H9 (cell line): ENCODE measurements around the gene BANP. TPM values are rescaled to one million over a fixed set of nuclear protein-coding genes. Genes with fewer than 3 reads are reported as not detected.

ENCODE experiments used
- DNase-seq: peaks from one replicate; pipeline ENCODE4 v3.0.0-alpha.2; 2017
- H2AFZ ChIP-seq: one replicate; pipeline ENCODE4 v1.6.1; 2013; ENCODE audit warnings: mild to moderate bottlenecking, low read length, control low read depth, moderate library complexity
- H2AK5ac ChIP-seq: 2 replicates; pipeline ENCODE4 v1.6.1; 2013; ENCODE audit warnings: low read length, control low read depth, mixed read lengths; ENCODE audit not compliant: insufficient read length
- H2BK120ac ChIP-seq: one replicate; pipeline ENCODE4 v1.6.1; 2013; ENCODE audit warnings: low read depth, mild to moderate bottlenecking, low read length, control low read depth, inconsistent platforms; ENCODE audit not compliant: poor library complexity, severe bottlenecking
- H2BK12ac ChIP-seq: 2 replicates; pipeline ENCODE4 v1.6.1; 2013; ENCODE audit warnings: low read length, control low read depth, mixed read lengths, low read depth; ENCODE audit not compliant: insufficient read length
- H2BK15ac ChIP-seq: 2 replicates; pipeline ENCODE4 v1.6.1; 2013; ENCODE audit warnings: low read depth, low read length, control low read depth
- H2BK20ac ChIP-seq: one replicate; pipeline ENCODE4 v1.6.1; 2013; ENCODE audit warnings: low read depth, mild to moderate bottlenecking, low read length, control low read depth, inconsistent platforms; ENCODE audit not compliant: poor library complexity, severe bottlenecking
- H2BK5ac ChIP-seq: 2 replicates; pipeline ENCODE4 v1.6.1; 2013; ENCODE audit warnings: low read length, control low read depth, mixed read lengths; ENCODE audit not compliant: insufficient read length
- H3K14ac ChIP-seq: 2 replicates; pipeline ENCODE4 v1.6.1; 2013; ENCODE audit warnings: low read length, control low read depth; ENCODE audit not compliant: insufficient read depth
- H3K18ac ChIP-seq: 2 replicates; pipeline ENCODE4 v1.6.1; 2013; ENCODE audit warnings: low read depth, mild to moderate bottlenecking, mixed read lengths, low read length, control low read depth; ENCODE audit not compliant: insufficient read length
- H3K23ac ChIP-seq: 2 replicates; pipeline ENCODE4 v1.6.1; 2013; ENCODE audit warnings: low read length, control low read depth, mixed read lengths, low read depth; ENCODE audit not compliant: insufficient read length
- H3K23me2 ChIP-seq: 2 replicates; pipeline ENCODE4 v1.6.1; 2013; ENCODE audit warnings: low read depth, mild to moderate bottlenecking, mixed read lengths, low read length, control low read depth; ENCODE audit not compliant: insufficient read length, poor library complexity, severe bottlenecking
- H3K27ac ChIP-seq: 2 replicates; pipeline ENCODE4 v1.5.1; 2013; ENCODE audit warnings: low read length, control low read depth, mixed read lengths, low read depth; ENCODE audit not compliant: insufficient read length
- H3K27me3 ChIP-seq: 2 replicates; pipeline ENCODE4 v1.6.1; 2013; ENCODE audit warnings: low read length, control low read depth, inconsistent platforms; ENCODE audit not compliant: insufficient read depth
- H3K4ac ChIP-seq: 2 replicates; pipeline ENCODE4 v1.6.1; 2013; ENCODE audit warnings: low read depth, mild to moderate bottlenecking, control low read depth, inconsistent platforms, low read length, moderate library complexity
- H3K4me1 ChIP-seq: 2 replicates; pipeline ENCODE4 v1.6.1; 2013; ENCODE audit warnings: low read length, control low read depth, inconsistent platforms; ENCODE audit not compliant: insufficient read depth
- H3K4me2 ChIP-seq: 2 replicates; pipeline ENCODE4 v1.6.1; 2013; ENCODE audit warnings: low read length, control low read depth, mixed read lengths; ENCODE audit not compliant: insufficient read length, insufficient read depth
- H3K56ac ChIP-seq: 2 replicates; pipeline ENCODE4 v1.6.1; 2013; ENCODE audit warnings: low read depth, mild to moderate bottlenecking, mixed read lengths, low read length, control low read depth; ENCODE audit not compliant: insufficient read length
- H3K79me1 ChIP-seq: 2 replicates; pipeline ENCODE4 v1.6.1; 2013; ENCODE audit warnings: low read depth, mild to moderate bottlenecking, moderate library complexity, low read length, control low read depth, inconsistent platforms; ENCODE audit not compliant: insufficient read depth, poor library complexity, severe bottlenecking
- H3K79me2 ChIP-seq: 2 replicates; pipeline ENCODE4 v1.6.1; 2013; ENCODE audit warnings: low read length, control low read depth, inconsistent platforms; ENCODE audit not compliant: insufficient read depth
- H3K9ac ChIP-seq: 2 replicates; pipeline ENCODE4 v1.6.1; 2013; ENCODE audit warnings: low read length, control low read depth, mixed read lengths; ENCODE audit not compliant: insufficient read length; ENCODE audit errors: extremely low read depth
- H3K9me3 ChIP-seq: one replicate; pipeline ENCODE4 v1.6.1; 2013; ENCODE audit warnings: low read depth, low read length, inconsistent platforms; ENCODE audit not compliant: control insufficient read depth
- H3T11ph ChIP-seq: one replicate; pipeline ENCODE4 v1.6.1; 2013; ENCODE audit warnings: mild to moderate bottlenecking, low read length, control low read depth, inconsistent platforms
- H4K20me1 ChIP-seq: one replicate; pipeline ENCODE4 v1.6.1; 2013; ENCODE audit not compliant: control insufficient read depth, insufficient read length, insufficient read depth
- H4K5ac ChIP-seq: 2 replicates; pipeline ENCODE4 v1.6.1; 2013; ENCODE audit warnings: low read depth, mild to moderate bottlenecking, mixed read lengths, low read length, control low read depth; ENCODE audit not compliant: insufficient read length
- H4K8ac ChIP-seq: replicated peaks from 2 replicates; pipeline ENCODE4 v1.6.1; 2013; ENCODE audit warnings: low read length, control low read depth, mixed read lengths, low read depth; ENCODE audit not compliant: insufficient read length
- H4K91ac ChIP-seq: 2 replicates; pipeline ENCODE4 v1.6.1; 2013; ENCODE audit warnings: low read depth, mild to moderate bottlenecking, moderate library complexity, mixed read lengths, low read length, control low read depth; ENCODE audit not compliant: insufficient read length
- H3K27ac Mint-ChIP-seq, 3 experiments: 2 replicates in 2 of 3; 3 replicates in 1 of 3; pipeline ENCODE4 v1.8.0; 2020 to 2021; ENCODE audit warnings: mixed read lengths in 3 of 3, mild to moderate bottlenecking in 1 of 3, moderate library complexity in 1 of 3
- H3K27me3 Mint-ChIP-seq: 2 replicates; pipeline ENCODE4 v1.8.0; 2021; ENCODE audit warnings: low read depth, mild to moderate bottlenecking, moderate library complexity, mixed read lengths
- H3K36me3 Mint-ChIP-seq, 3 experiments: 2 replicates in 2 of 3; 3 replicates in 1 of 3; pipeline ENCODE4 v1.8.0; 2020 to 2021; ENCODE audit warnings: low read depth in 3 of 3, mixed read lengths in 3 of 3; ENCODE audit not compliant: insufficient read depth in 1 of 3
- H3K4me1 Mint-ChIP-seq, 2 experiments: 2 replicates each; pipeline ENCODE4 v1.8.0; 2020; ENCODE audit warnings: mixed read lengths in 2 of 2
- H3K4me3 Mint-ChIP-seq, 2 experiments: 2 replicates in 1 of 2; 3 replicates in 1 of 2; pipeline ENCODE4 v1.8.0; 2020 to 2021; ENCODE audit warnings: mild to moderate bottlenecking in 2 of 2, mixed read lengths in 2 of 2, moderate library complexity in 1 of 2
- H3K9me3 Mint-ChIP-seq, 2 experiments: 2 replicates in 1 of 2; 3 replicates in 1 of 2; pipeline ENCODE4 v1.8.0; 2020; ENCODE audit warnings: mild to moderate bottlenecking in 2 of 2, mixed read lengths in 2 of 2, moderate library complexity in 1 of 2
- CTCF ChIP-seq: fragments of 200-600 bp; sonication (generic); conservative IDR thresholded peaks from 3 replicates; pipeline ENCODE4 v1.8.0; 2021; ENCODE audit warnings: antibody characterized with exemption, mild to moderate bottlenecking
- WGBS: extraction: QIAGEN DNeasy Blood & Tissue Kit; methylation state at CpG from one replicate; pipeline ENCODE4 v1.1.7; 2013; ENCODE audit warnings: missing lambda C conversion rate, low lambda C conversion rate, mixed read lengths; ENCODE audit not compliant: insufficient read length; ENCODE audit errors: extremely low coverage; 5-methylcytosine and 5-hydroxymethylcytosine counted together
- total RNA-seq: library from RNA; stranded (reverse); gene quantifications from 2 replicates; pipeline ENCODE4 v1.2.1, GENCODE V29; 2021

Gene BANP
- total RNA-seq, 1 experiment from 2014 or later: 24.9 TPM

GRCh38 chr16:88045820-88046303 is 94.6 kb downstream of the BANP start:
- no peak for TF ChIP-seq CTCF
- H3K27me3 Mint-ChIP-seq: no peaks in the 10 kb centered on the region
- H3K56ac ChIP-seq: no peak overlapping the region
- no peak overlapping the region for H3K9ac ChIP-seq
- H2BK5ac ChIP-seq: no peak overlapping the region
- no peak overlapping the region for H2BK20ac ChIP-seq
- no peak overlapping the region for H2AK5ac ChIP-seq
- no peak for DNase-seq
- no peak overlapping the region for H2AFZ ChIP-seq
- no peaks in the 10 kb centered on the region; a peak in 1 of 4 replicates for H3K4me1 Mint-ChIP-seq
- H3K23me2 ChIP-seq: no peaks in the 10 kb centered on the region
- no peak overlapping the region for H4K5ac ChIP-seq
- no peaks in the 10 kb centered on the region for H3K9me3 Mint-ChIP-seq
- no peak overlapping the region for H3K4me3 Mint-ChIP-seq
- H3K4me2 ChIP-seq: no peak overlapping the region
- no peak overlapping the region for H3K27ac Mint-ChIP-seq
- no peak overlapping the region for H4K8ac ChIP-seq
- no peaks in the 10 kb centered on the region for H3K9me3 ChIP-seq
- no peaks in the 10 kb centered on the region for H3K4me1 ChIP-seq
- H3K27ac ChIP-seq: no peak overlapping the region
- no peak overlapping the region for H3K23ac ChIP-seq
- no peak overlapping the region for H3T11ph ChIP-seq
- no peaks in the 10 kb centered on the region for H4K20me1 ChIP-seq
- no peak overlapping the region for H3K4ac ChIP-seq
- H4K91ac ChIP-seq: no peak overlapping the region
- peaks cover 12 to 39% (median 14%) of the 10 kb centered on the region in 3 experiments; a peak in 6 of 7 replicates for H3K36me3 Mint-ChIP-seq
- no peaks in the 10 kb centered on the region for H3K79me1 ChIP-seq
- H2BK120ac ChIP-seq: no peak overlapping the region
- no peaks in the 10 kb centered on the region for H3K79me2 ChIP-seq
- H2BK12ac ChIP-seq: no peak overlapping the region
- WGBS: no CpG with 5 or more reads among the region's 18 CpGs
- no peak overlapping the region for H2BK15ac ChIP-seq
- H3K18ac ChIP-seq: no peak overlapping the region
- H3K14ac ChIP-seq: no peak overlapping the region
- H3K27me3 ChIP-seq: no peaks in the 10 kb centered on the region
